Lower lobe of right lung (tissue), 2 donors: ENCODE measurements around the gene POLDIP3. TPM values are rescaled to one million over a fixed set of nuclear protein-coding genes. Genes with fewer than 3 reads are reported as not detected.
"Not testable (repeated sequence)": the region's sequence is repeated elsewhere in the genome, so short reads cannot be mapped to it uniquely, and the experiment has no call there.

ENCODE experiments used
- ATAC-seq, 2 donors: fragments of 200-7000 bp; cut with Tn5 transposase; one replicate each; pipeline ENCODE4 v1.9.1; 2020 to 2022; ENCODE audit warnings: mild to moderate bottlenecking in 2 of 2, moderate library complexity in 2 of 2
- DNase-seq: peaks from one replicate; pipeline ENCODE4 v3.0.0-alpha.2; 2020
- H3K27ac ChIP-seq: fragments of 200-600 bp; one replicate; pipeline ENCODE4 v1.8.0; 2022
- H3K27me3 ChIP-seq: fragments of 200-600 bp; one replicate; pipeline ENCODE4 v1.8.0; 2022; ENCODE audit warnings: low read depth
- H3K36me3 ChIP-seq: fragments of 200-600 bp; one replicate; pipeline ENCODE4 v1.8.0; 2022; ENCODE audit warnings: mild to moderate bottlenecking
- H3K4me1 ChIP-seq: fragments of 200-600 bp; one replicate; pipeline ENCODE4 v1.8.0; 2022
- H3K4me3 ChIP-seq: fragments of 200-600 bp; one replicate; pipeline ENCODE4 v1.8.0; 2022; ENCODE audit warnings: mild to moderate bottlenecking
- H3K9me3 ChIP-seq: fragments of 200-600 bp; one replicate; pipeline ENCODE4 v1.8.0; 2022
- CTCF ChIP-seq: fragments of 200-600 bp; IDR thresholded peaks from one replicate; pipeline ENCODE4 v1.8.0; 2022; ENCODE audit warnings: antibody characterized with exemption, mild to moderate bottlenecking
- intact Hi-C: fragments of 100-400 bp; cut with DNase I; formaldehyde crosslinking; loops from one replicate; pipeline ENCODE4 v1.11.0; 2022
- total RNA-seq: library from RNA; stranded (reverse); fragmentation: NEBNext Ultra II Directional; extraction: Animal tissue kit (Norgen Biotek cat#: 25700); gene quantifications from one replicate; pipeline ENCODE4 v1.2.1, GENCODE V29; 2021
- donor health status: DM: no; HTN: yes; CAD: no; lungs with severe emphysema.

POLDIP3 gene
- total RNA-seq, 1 donor from 2014 or later = 75.0 TPM

GRCh38 chr22:42577623-42578240, 37.0 kb downstream of the POLDIP3 start:
- intact Hi-C loops = no loop called here
- peaks cover 49% of the 10 kb centered on the region for H3K36me3 ChIP-seq

GRCh38 chr22:42577141-42577540, 37.5 kb downstream of the POLDIP3 start:
- H3K27ac ChIP-seq, H3K27me3 ChIP-seq, H3K9me3 ChIP-seq, ATAC-seq, intact Hi-C loops, H3K4me1 ChIP-seq, DNase-seq, H3K4me3 ChIP-seq: not testable (repeated sequence)
- peaks cover 55% of the 10 kb centered on the region for H3K36me3 ChIP-seq

More at GRCh38 chr22:42577623-42578240, 37.0 kb downstream of the POLDIP3 start:
- DNase-seq (no peak), ATAC-seq (no peak)
- H3K9me3 ChIP-seq = no peaks in the 10 kb centered on the region
- no peak for TF ChIP-seq CTCF
- peaks cover 6% of the 10 kb centered on the region for H3K4me1 ChIP-seq
- H3K27ac ChIP-seq = no peak overlapping the region
- no peaks in the 10 kb centered on the region for H3K27me3 ChIP-seq
- H3K4me3 ChIP-seq = no peak overlapping the region

- H3K27ac ChIP-seq, H3K9me3 ChIP-seq, H3K27me3 ChIP-seq, DNase-seq, intact Hi-C loops, H3K4me1 ChIP-seq, H3K4me3 ChIP-seq, ATAC-seq: not testable (repeated sequence)
- peaks cover 57% of the 10 kb centered on the region for H3K36me3 ChIP-seq
These were observed 38.6 kb downstream of the POLDIP3 start for GRCh38 chr22:42575996-42576574.

GRCh38 chr22:42574468-42574867, 40.2 kb downstream of the POLDIP3 start:
- ATAC-seq, H3K4me3 ChIP-seq, H3K9me3 ChIP-seq, H3K4me1 ChIP-seq, DNase-seq, H3K27me3 ChIP-seq, intact Hi-C loops: not testable (repeated sequence)
- peaks cover 57% of the 10 kb centered on the region for H3K36me3 ChIP-seq
- H3K27ac ChIP-seq = peak overlapping the region; percentile 18

GRCh38 chr22:42574046-42574445, 40.6 kb downstream of the POLDIP3 start:
- ATAC-seq, DNase-seq, H3K27me3 ChIP-seq, intact Hi-C loops, H3K4me3 ChIP-seq, H3K9me3 ChIP-seq, H3K4me1 ChIP-seq: not testable (repeated sequence)
- Histone ChIP-seq H3K36me3 (peaks cover 57% of the 10 kb centered on the region), H3K27ac (peak overlapping the region; percentile 18)

GRCh38 chr22:42571068-42571467, 43.6 kb downstream of the POLDIP3 start:
- H3K4me1 ChIP-seq, H3K9me3 ChIP-seq, H3K4me3 ChIP-seq, H3K27ac ChIP-seq, DNase-seq, ATAC-seq, intact Hi-C loops, H3K27me3 ChIP-seq: not testable (repeated sequence)
- peaks cover 34% of the 10 kb centered on the region for H3K36me3 ChIP-seq

GRCh38 chr22:42570580-42570979, 44.1 kb downstream of the POLDIP3 start:
- DNase-seq, H3K27ac ChIP-seq, intact Hi-C loops, H3K27me3 ChIP-seq, H3K4me1 ChIP-seq, H3K4me3 ChIP-seq, H3K9me3 ChIP-seq, ATAC-seq: not testable (repeated sequence)
- peaks cover 32% of the 10 kb centered on the region for H3K36me3 ChIP-seq

- H3K9me3 ChIP-seq, H3K4me3 ChIP-seq, ATAC-seq, H3K27ac ChIP-seq, intact Hi-C loops, DNase-seq, H3K4me1 ChIP-seq, H3K27me3 ChIP-seq: not testable (repeated sequence)
- H3K36me3 ChIP-seq = peaks cover 16% of the 10 kb centered on the region
These were observed 46.7 kb downstream of the POLDIP3 start for GRCh38 chr22:42567950-42568349.

- H3K27me3 ChIP-seq = no peaks in the 10 kb centered on the region
- DNase-seq = no peak
- H3K4me1 ChIP-seq = no peaks in the 10 kb centered on the region
- no peaks in the 10 kb centered on the region for H3K9me3 ChIP-seq
- no peak overlapping the region for H3K4me3 ChIP-seq
- ATAC-seq = no peak
- intact Hi-C loops = no loop called here
- H3K36me3 ChIP-seq = peaks cover 5% of the 10 kb centered on the region
- H3K27ac ChIP-seq = no peak overlapping the region
- no peak for TF ChIP-seq CTCF
These were observed 48.7 kb downstream of the POLDIP3 start for GRCh38 chr22:42565956-42566355.
